Mammary epithelial cell (primary cell): ENCODE results near the gene DCC.

ENCODE experiments used
- CTCF ChIP-seq, 2 donors: IDR thresholded peaks in 1 of 2; conservative IDR thresholded peaks in 1 of 2; 2 replicates each; pipeline ENCODE4 v1.5.1; 2011 to 2012; ENCODE audit warnings: inconsistent platforms in 2 of 2, low read length in 2 of 2, mild to moderate bottlenecking in 2 of 2, control low read depth in 1 of 2, low read depth in 1 of 2; ENCODE audit not compliant: insufficient read depth in 1 of 2; ENCODE audit errors: extremely low read depth in 1 of 2
- EZH2 ChIP-seq: IDR thresholded peaks from 2 replicates; pipeline ENCODE4 v1.6.1; 2012; ENCODE audit warnings: low read length, inconsistent platforms, borderline replicate concordance

GRCh38 chr18:52310651-52311050 is 29.3 kb upstream of the DCC start:
- no peak for TF ChIP-seq CTCF (conservative IDR thresholded peaks at IDR 0.05 in 1 of 2, IDR thresholded peaks at IDR 0.05 in 1 of 2; ENCODE audit: extremely low read depth in 1 of 2, insufficient read depth in 1 of 2, low read depth in 1 of 2, low read length in 2 of 2)
- no peak for TF ChIP-seq EZH2
